GM08714 (cell line): ENCODE results near the gene PROSER2.

Source experiments
- H3K4me3 ChIP-seq: fragments of 200-500 bp; sonication (Bioruptor generic); 2 replicates; pipeline ENCODE4 v1.5.1; 2014; ENCODE audit warnings: mild to moderate bottlenecking, low read length, inconsistent platforms
- ZNF274 ChIP-seq: IDR thresholded peaks from 2 replicates; pipeline ENCODE4 v1.6.1; 2012; ENCODE audit warnings: mild to moderate bottlenecking, low read depth, low read length

The PROSER2 gene

DNA sequence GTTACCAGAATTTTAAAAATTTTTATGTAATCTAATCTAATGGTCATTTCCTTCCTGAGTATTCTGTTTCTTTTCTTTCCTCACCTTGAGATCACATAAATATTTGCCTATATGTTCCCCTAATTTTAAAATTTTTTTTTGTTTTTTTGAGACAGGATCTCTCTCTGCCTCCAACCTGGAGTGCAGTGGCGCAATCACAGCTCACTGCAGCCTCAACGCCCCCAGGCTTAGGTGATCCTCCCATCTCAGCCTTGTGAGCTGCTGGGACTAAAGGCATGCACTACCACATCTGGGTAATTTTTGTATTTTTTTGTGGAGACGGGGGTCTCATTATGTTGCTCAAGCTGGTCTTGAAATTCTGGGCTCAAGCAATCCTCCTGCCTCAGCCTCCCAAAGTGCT lies 4.1 kb upstream of the PROSER2 start:
- no peak overlapping the region for H3K4me3 ChIP-seq
- no peak for TF ChIP-seq ZNF274

DNA sequence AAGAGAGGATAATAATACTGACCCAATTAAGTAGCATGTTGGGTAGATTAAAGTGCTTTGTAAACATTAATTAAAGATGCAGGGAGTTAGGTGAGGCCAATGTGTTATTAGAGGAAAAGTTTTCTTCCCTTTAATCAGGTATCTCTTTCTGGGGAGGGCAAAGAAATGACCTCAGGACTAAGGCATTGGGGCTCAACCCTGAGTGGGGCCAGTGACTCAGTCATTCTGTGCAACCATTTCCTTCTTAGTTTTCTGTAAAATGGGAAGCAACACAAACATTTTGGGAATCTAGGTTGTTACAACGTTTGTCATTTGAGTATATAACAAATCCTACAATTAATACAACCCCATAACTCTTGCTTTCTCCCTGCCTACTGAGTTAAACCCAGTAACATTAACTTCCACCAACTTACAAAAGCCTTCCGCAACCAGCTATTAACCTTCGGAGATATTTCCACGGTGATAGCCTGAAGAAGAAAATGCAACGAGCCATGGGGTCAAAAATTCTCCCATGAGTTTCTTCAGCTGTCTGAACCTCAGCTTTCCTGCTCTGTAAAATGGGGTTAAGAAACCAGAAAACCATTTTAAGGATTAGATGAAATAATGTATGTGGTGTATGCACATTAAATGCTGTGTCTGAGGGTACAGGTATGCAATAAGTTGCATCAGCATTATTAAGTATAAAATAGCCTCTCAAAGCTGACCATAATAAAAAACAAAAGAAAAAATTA lies 965 bp upstream of the PROSER2 start:
- no peak overlapping the region for H3K4me3 ChIP-seq
- TF ChIP-seq ZNF274, result no peak

DNA sequence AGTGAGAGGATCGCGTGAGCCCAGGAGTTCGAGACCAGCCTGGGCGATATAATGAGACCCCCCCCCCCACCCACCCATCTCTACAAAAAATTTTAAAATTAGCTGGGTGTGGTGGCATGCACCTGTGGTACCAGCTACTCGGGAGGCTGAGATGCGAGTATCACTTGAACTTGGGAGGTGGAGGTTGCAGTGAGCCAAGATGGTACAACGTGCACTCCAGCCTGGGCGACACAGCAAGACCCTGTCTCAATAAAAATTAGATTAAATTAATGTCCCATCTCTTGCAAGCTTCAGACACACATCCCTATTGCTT lies 391 bp upstream of the PROSER2 start:
- peak overlapping the region; percentile 81; the same call in 1 of the 2 replicates for H3K4me3 ChIP-seq
- no peak for TF ChIP-seq ZNF274

DNA sequence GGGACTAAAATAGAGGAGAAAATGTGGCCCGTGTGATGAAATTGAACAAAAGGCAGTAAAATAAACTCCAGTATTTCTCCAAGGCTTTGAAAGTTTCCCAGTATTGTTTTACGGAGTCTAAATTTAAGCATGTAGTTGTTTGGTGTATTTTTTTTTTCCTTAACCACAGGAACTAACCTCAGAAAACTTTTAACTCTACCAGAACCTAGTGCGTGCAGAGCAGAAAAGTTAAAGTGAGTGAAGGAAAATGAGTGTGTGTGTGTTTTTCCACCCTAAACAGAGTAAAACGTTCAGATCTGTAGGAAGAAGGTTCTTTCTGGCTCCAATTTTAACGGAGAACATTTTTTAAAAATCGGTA lies 812 bp downstream of the PROSER2 start:
- TF ChIP-seq ZNF274, result no peak

DNA sequence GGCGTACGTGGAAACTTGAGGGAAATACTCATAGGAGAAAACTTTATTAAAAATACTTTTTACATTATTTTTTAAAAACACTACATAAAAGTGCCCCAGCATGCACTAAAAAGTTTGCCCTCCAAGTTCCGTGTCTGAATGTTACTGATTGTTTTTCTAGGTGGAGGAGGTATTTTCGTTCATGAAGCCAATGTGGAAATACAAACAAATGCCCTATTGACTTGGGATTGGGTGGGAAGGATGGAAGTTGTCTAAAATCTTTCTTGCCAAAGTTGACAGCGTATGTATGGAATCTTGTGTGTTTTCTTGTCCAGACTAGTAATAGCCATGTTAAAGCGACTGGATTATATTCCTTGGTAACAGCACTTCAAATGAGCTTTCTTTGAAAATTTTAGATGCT lies 1.2 kb downstream of the PROSER2 start:
- TF ChIP-seq ZNF274, result no peak
- peak overlapping the region; percentile 81; the same call in 1 of the 2 replicates for H3K4me3 ChIP-seq

More for the DNA sequence above, 812 bp downstream of the PROSER2 start:
- H3K4me3 ChIP-seq, result peak overlapping the region; percentile 81

DNA sequence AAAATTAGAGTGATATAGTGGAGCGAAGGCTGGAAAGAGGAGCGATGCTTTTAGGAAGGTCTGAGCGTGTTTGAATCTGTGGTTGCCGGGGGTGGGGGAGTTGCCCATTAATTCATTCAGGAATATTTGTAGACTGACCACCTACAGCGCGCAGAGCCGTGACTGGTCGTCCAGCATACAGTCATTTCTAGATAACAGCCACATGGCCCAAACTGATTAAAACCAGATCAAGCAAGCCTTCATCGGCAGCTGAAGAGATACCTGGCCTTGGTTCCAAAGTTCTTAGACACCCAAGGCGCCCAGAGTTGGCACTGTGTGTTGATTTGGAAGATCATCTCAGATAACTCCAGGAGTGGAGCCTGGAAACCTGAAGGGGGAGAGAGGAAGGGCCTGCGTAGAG lies 1.7 kb downstream of the PROSER2 start:
- no peak for TF ChIP-seq ZNF274
- no peak overlapping the region for H3K4me3 ChIP-seq

DNA sequence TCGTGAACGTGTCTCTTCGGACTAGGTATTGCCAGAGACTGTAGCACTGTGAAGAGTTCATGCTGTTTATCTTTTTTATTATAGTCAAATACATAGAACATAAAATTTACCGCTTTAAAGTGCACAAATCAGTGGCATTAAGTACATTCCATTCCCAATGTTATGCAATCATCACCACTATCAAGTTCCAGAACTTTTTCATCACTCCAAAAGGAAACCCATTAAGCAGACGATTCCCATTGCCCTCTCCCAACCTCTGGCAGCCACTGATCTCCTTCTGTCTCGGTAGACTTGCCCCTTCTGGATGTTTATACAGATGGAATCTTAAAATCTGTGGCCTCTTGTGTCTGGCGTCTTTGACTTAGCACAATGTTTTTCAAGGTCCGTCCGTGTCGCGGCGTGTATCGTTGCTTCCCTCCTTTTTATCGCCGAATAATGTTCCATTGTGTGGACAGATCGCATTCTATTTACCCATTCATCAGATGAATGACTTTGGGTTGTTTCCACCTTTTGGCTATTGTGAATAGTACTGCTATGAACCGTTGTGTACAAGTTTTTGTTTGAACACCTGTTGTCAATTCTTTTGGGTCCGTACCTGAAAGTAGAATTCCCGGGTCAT lies 2.7 kb downstream of the PROSER2 start:
- no peak overlapping the region for H3K4me3 ChIP-seq
- no peak for TF ChIP-seq ZNF274

DNA sequence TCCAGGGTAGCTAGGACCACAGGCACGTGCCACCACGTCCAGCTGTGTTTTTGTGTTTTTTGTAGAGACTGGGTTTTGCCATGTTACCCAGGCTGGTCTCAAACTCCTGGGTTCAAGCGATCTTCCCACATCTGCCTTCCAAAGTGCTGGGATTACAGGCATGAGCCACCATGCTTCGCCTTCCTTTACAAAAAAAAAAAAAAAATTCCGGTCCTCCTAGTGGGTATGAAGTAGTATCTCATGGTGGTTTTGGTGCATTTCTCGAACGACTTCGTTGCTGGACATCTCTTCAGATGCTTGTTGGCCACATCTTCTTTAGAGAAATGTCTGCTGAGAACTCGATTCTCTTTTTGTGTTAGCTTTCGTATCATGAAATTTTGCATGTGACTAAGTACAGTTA lies 3.9 kb downstream of the PROSER2 start:
- no peak overlapping the region for H3K4me3 ChIP-seq
- no peak for TF ChIP-seq ZNF274

DNA sequence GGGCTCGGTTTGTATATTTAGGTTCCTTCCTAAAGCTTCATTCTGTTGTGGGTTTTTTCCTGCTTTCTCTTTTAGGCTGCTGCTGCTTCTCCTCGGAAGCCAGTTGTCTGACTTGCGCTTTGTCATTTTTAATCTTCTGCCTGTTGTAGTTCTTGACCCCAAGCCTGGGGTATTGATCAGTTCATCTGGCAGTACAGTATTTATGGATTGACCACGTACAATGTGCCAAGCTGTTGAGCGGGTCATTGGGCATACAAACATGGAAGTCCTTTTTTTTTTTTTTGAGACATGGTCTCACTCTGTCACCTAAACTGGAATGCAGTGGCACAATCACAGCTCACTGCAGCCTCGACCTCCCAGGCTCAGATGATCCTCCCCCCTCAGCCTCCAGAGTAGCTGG lies 4.3 kb downstream of the PROSER2 start:
- TF ChIP-seq ZNF274, result no peak
- no peak overlapping the region for H3K4me3 ChIP-seq

DNA sequence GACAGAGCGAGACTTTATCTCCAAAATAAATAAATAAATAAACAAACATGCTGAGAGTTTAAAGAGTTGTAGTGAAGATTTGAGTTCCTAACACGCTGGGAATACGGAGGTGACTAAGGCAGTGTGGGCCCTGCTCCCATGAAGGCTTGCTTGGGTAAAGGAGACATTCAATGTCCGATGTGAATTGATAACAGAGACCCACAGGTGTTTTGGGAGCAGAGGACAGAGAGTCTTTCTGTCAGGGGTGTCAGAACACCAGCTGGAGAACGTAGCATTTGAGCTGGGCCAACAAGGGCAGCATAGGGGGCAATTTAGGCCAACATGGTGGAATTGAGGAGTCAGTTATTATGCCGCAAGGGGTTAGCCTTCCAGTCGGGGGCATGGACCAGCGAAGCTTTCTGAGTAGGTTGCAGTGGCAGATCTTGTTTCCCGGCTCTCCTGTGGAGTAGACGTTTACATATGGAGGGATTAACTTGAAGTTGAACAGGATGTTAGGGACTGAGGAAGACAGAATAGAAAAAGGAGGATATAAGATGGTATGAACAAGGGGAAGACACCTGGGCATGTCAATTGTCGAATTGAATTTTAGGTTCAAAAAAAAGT lies 5.6 kb downstream of the PROSER2 start:
- no peak for TF ChIP-seq ZNF274
- H3K4me3 ChIP-seq, result no peak overlapping the region

DNA sequence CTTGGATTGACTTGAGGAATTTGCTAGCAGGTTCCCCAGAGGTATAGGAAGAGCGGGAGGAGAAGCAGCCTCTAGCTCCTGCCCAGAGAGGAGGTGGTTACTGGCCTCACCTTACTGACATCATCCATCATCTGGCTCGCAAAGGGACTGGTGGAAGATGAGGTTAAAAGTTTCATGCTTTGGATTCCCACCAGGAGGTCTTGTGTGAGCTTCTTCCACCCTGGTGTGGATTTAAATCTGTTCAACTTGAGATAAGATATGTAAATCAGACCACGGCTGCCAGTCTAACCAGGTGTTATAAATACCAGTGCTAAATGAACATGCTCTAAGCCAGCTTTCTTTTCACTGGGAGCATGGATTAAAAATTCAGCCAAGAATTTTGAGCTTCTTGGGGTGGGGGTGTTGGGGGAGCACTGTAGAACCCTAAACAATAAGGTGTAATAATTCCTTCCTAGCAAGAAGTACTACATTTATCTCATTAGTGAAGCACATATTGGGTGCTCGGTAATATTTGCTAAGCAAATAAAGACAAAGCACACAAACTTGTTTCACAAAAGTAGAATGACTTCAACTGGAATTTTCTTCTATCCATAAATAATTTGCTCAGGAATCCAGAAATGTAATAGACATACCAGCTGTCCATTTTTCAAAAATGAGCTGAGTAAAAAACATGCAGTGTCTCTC lies 7.8 kb downstream of the PROSER2 start:
- no peak for TF ChIP-seq ZNF274
- H3K4me3 ChIP-seq, result no peak overlapping the region

DNA sequence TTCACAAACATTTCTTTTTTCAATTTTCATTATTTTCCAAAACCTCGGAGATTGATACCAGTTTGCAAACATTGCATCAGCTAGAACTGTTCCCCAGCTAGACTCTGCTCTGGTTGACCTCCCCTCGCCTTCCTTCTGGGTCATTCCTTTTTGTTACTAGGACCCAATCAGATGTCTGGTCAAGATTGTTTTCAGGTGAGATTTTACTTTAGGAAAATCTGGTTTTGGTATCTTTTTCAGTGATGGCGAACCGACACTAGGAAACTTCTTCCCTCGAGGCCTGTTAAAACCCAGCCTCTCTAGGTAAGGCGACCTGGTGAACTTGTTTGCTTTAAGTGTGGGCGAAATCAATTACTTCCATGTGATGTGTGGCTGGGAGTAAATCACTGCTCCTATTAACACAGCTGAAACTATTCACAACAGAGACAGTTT lies 8.4 kb downstream of the PROSER2 start:
- no peak for TF ChIP-seq ZNF274
- no peak overlapping the region for H3K4me3 ChIP-seq

DNA sequence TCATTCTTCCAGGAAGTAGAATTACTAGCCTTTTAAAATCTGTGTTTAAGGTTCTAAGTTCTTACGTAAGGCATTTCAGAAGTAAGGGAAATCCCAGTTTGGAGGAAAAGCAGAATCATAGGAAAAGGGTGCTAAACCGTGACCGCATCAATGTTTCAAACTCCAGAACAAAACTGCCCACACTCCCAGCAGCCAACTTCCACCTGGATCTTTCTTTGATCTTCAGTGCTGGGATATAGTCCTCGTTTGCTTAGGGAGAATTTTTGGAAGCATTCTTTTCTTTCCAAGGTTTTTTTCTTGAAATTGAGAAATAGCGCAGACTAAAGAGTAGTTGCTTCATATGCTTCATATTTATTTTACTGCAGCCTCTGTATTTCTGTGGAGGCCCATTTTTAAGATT lies 8.9 kb downstream of the PROSER2 start:
- TF ChIP-seq ZNF274, result no peak
- no peak overlapping the region for H3K4me3 ChIP-seq

DNA sequence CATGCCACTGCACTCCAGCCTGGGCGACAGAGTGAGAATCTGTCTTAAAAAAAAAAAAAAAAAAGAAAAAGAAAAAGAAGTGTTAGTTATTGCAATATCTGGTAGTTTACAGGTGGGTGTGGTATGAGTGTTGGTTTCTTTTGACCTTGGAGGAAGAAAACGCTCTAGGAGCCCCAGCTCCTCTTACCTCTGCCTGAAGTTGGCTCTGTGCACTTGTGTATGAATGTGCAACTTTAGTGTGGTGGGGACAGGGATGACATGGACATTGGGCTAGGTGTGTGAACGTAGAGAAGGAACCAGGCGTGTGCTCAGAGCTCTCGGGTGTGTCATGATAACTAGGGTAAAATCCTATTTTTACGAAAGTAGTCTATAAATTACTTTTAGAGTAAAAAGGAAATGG lies 11.9 kb downstream of the PROSER2 start:
- no peak overlapping the region for H3K4me3 ChIP-seq
- TF ChIP-seq ZNF274, result no peak

DNA sequence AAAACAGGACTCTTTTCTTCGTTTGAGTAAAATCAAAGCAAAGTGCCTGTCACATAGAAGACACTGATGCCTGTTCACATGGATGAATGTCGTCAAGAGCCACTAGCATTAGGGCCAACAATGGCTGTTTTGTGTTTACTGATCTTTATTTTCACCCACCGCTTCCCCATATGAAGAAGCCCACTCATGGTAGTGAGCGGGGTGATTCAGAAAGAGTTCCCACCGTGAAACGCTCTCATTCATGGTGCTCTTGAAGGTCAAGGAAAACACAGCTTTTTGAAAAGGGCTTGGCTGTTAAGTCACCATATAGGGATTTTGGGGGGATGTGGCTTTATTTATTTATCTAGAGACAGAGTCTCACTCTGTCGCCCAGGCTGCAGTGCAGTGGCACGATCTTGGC lies 12.5 kb downstream of the PROSER2 start:
- H3K4me3 ChIP-seq, result no peak overlapping the region
- TF ChIP-seq ZNF274, result no peak
